OCI-M2 (cell line): ENCODE data around the gene SPATA6.
"Not testable (repeated sequence)": the region's sequence is repeated elsewhere in the genome, so short reads cannot be mapped to it uniquely, and the experiment has no call there.

ENCODE experiments used
- DNase-seq: peaks from one replicate; lab custom pipeline; 2025; ENCODE audit not compliant: unreplicated experiment; lab: John Stamatoyannopoulos, UW

Gene SPATA6

GRCh38 chr1:48462716-48463302, 9.2 kb downstream of the SPATA6 start:
- no peak for DNase-seq

- no peak for DNase-seq
Measured at GRCh38 chr1:48450505-48450904, 21.5 kb downstream of the SPATA6 start.

GRCh38 chr1:48448932-48449331, 23.1 kb downstream of the SPATA6 start:
- DNase-seq: no peak

GRCh38 chr1:48444186-48444585, 27.8 kb downstream of the SPATA6 start:
- DNase-seq: not testable (repeated sequence)

GRCh38 chr1:48442864-48443619, 29.0 kb downstream of the SPATA6 start:
- no peak for DNase-seq

GRCh38 chr1:48440786-48441185, 31.2 kb downstream of the SPATA6 start:
- not testable (repeated sequence) for DNase-seq

GRCh38 chr1:48439380-48439779, 32.6 kb downstream of the SPATA6 start:
- no peak for DNase-seq

GRCh38 chr1:48437379-48437778, 34.6 kb downstream of the SPATA6 start:
- DNase-seq: not testable (repeated sequence)

- not testable (repeated sequence) for DNase-seq
Measured at GRCh38 chr1:48435312-48436002, 36.5 kb downstream of the SPATA6 start.

- no peak for DNase-seq
Measured at GRCh38 chr1:48430832-48431231, 41.2 kb downstream of the SPATA6 start.

- DNase-seq: no peak
Measured at GRCh38 chr1:48422009-48422408, 50.0 kb downstream of the SPATA6 start.

- DNase-seq: no peak
Measured at GRCh38 chr1:48418742-48419141, 53.3 kb downstream of the SPATA6 start.

- no peak for DNase-seq
Measured at GRCh38 chr1:48415050-48415449, 57.0 kb downstream of the SPATA6 start.

GRCh38 chr1:48414264-48414663, 57.7 kb downstream of the SPATA6 start:
- DNase-seq: no peak

- DNase-seq: no peak
Measured at GRCh38 chr1:48405940-48406339, 66.1 kb downstream of the SPATA6 start.

- no peak for DNase-seq
Measured at GRCh38 chr1:48405400-48405799, 66.6 kb downstream of the SPATA6 start.

GRCh38 chr1:48402599-48402998, 69.4 kb downstream of the SPATA6 start:
- DNase-seq: no peak

GRCh38 chr1:48396208-48396607, 75.8 kb downstream of the SPATA6 start:
- no peak for DNase-seq

- no peak for DNase-seq
Measured at GRCh38 chr1:48391926-48392325, 80.1 kb downstream of the SPATA6 start.

GRCh38 chr1:48387409-48387808, 84.6 kb downstream of the SPATA6 start:
- DNase-seq: no peak

- no peak for DNase-seq
Measured at GRCh38 chr1:48374785-48375184, 97.2 kb downstream of the SPATA6 start.

- DNase-seq: no peak
Measured at GRCh38 chr1:48371598-48371997, 100.4 kb downstream of the SPATA6 start.
